Activated CD4-positive, alpha-beta T cell treated with anti-CD3 and anti-CD28 coated beads, Interleukin-10, Interleukin-2, amounts not matched to agents 100 ng/mL and 50 ng/mL, durations not matched to agents 16 hours and 8 hours (primary cell): ENCODE results near the gene MAPK12.

Experiments used
- DNase-seq: peaks from one replicate; pipeline ENCODE4 v3.0.0-alpha.2; 2020

The MAPK12 gene

GRCh38 chr22:50261615-50262459, at the start of gene MAPK12:
TSS of gene MAPK12 (minus strand) at chr22:50261683. CDS start at chr22:50261509, 174 bp downstream.
- peak; percentile 37 for DNase-seq

GRCh38 chr22:50310949-50311444, 49.5 kb upstream of the MAPK12 start:
- no peak for DNase-seq

GRCh38 chr22:50310031-50310722, 48.7 kb upstream of the MAPK12 start:
- no peak for DNase-seq

- no peak for DNase-seq
Observed at GRCh38 chr22:50309601-50309991, 48.1 kb upstream of the MAPK12 start.

- DNase-seq = no peak
Observed at GRCh38 chr22:50308986-50309600, 47.6 kb upstream of the MAPK12 start.

- DNase-seq = no peak
Observed at GRCh38 chr22:50308597-50308935, 47.1 kb upstream of the MAPK12 start.

- no peak for DNase-seq
Observed at GRCh38 chr22:50307890-50308596, 46.6 kb upstream of the MAPK12 start.

- DNase-seq = peak; percentile 51
Observed at GRCh38 chr22:50306753-50307749, 45.6 kb upstream of the MAPK12 start, which contains the start of gene PLXNB2. TSS of gene PLXNB2 (minus strand) at chr22:50307646. CDS start at chr22:50290584, 17,062 bp downstream.

- peak; percentile 22 for DNase-seq
Observed at GRCh38 chr22:50305923-50306566, 44.6 kb upstream of the MAPK12 start.

- no peak for DNase-seq
Observed at GRCh38 chr22:50305393-50305922, 44.0 kb upstream of the MAPK12 start.

- DNase-seq = no peak
Observed at GRCh38 chr22:50304528-50305392, 43.3 kb upstream of the MAPK12 start.

GRCh38 chr22:50303848-50304527, 42.5 kb upstream of the MAPK12 start:
- DNase-seq = no peak

GRCh38 chr22:50303515-50303847, 42.0 kb upstream of the MAPK12 start:
- DNase-seq = no peak

GRCh38 chr22:50302564-50302963, 41.1 kb upstream of the MAPK12 start:
- DNase-seq = no peak

GRCh38 chr22:50302041-50302541, 40.6 kb upstream of the MAPK12 start:
- DNase-seq = no peak

- no peak for DNase-seq
Observed at GRCh38 chr22:50301581-50301991, 40.1 kb upstream of the MAPK12 start.

- DNase-seq = no peak
Observed at GRCh38 chr22:50300620-50301257, 39.3 kb upstream of the MAPK12 start.
